Measurements from ENCODE around the gene GOLIM4.

DNA sequence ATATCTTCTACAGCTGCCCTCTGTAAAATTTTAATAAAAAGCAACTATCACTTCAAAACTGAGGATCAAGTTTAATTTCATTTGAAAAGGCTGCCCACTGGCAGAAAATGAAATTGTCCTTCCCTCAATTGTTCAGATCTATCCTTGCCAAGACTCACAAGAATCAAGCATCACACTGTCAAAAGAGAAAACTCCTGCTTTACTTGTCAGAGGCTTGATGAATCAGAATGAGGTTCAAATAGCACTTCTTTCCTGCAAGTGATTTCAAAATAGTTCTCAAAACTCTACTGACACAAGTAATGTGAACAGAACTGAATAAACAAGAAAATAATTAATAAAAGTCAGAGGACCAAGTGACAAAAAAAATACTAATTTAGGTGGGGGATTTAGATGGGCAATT lies 70.6 kb downstream of the GOLIM4 start:
- no peak for TF ChIP-seq CTCF (IDR thresholded peaks at IDR 0.05)
- TF ChIP-seq ZFX (IDR thresholded peaks at IDR 0.05; ENCODE audit: borderline replicate concordance): no peak
